Suprapubic skin (tissue), 3 donors: ENCODE measurements around the gene TMEM100.

Experiments used
- CTCF ChIP-seq, 2 donors: fragments of 200-600 bp in 1 of 2; fragments of 450-650 bp in 1 of 2; sonication (generic) in 1 of 2; IDR thresholded peaks; one replicate each; pipeline ENCODE4 v1.5.1; 2016 to 2019; ENCODE audit warnings: antibody characterized with exemption in 2 of 2, mild to moderate bottlenecking in 1 of 2, moderate library complexity in 1 of 2
- POLR2AphosphoS5 ChIP-seq, 3 donors: sonication (generic); formaldehyde crosslinking; IDR thresholded peaks; one replicate each; pipeline ENCODE4 v1.6.1; 2017; ENCODE audit warnings: antibody characterized with exemption in 3 of 3

DNA sequence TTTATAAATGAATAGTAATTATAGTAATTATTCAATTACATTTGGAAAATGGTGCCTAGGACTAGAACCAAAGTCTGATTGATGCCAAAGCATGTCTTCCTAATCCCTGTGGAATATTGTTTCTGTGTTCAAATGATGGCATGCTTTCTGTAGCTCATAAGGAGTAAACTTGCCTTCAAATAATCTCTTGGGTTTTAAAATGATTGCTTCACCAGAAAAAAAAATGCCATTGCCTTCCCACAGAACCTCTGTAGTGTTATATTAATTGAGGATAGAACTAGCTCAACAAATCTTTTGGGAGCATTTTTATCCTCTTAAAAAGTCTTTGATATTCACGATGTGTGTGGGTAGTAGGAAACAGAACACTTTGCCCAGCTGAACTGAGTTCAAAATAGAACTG, 7.7 kb upstream of the TMEM100 start:
- TF ChIP-seq CTCF (IDR thresholded peaks at IDR 0.05), result no peak
- no peak for TF ChIP-seq POLR2AphosphoS5 (IDR thresholded peaks at IDR 0.05)
